Measurements from ENCODE around the gene MORC1.

Gene MORC1

DNA sequence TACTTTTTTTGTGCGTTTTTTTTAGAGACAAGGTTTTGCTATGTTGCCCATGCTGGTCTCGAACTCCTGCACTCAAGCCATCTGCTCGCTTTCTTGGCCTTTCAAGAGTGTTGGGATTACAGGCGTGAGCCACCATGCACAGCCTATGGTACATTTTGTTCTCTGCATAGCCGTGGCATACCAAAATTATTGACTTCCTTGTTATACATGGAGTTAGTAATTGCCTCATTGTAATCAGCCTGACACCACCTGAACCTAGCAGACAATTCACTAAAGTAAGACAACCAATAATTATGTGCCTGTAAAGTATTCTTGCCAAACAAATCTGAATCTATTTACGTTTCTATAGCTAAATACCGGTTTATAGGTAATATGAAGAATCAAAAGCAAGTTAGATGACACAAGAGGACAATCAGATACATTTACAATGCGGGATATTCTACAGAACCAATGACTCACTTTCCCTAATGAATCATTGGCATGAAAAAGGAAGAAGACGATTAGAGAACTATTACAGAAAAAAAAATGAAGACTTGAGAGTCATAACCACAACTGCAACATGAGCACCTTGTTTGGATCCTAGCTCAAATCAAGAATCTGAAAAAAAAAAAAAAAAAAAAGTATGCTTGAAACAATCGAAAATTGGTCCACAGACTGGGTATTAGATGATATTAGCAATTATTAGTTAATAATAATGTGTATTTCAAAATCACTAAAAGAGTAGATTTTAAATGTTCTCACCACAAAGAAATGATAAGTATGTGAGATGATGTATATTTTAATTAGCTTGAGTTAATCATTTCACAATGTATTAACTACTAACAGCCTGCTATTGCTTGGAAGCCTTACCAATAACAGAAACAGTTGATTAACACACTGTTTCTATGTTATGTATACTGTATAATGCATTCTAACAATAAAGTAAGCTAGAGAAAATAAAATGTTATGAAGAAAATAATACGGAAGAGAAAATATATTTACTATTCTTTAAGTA lies 171.3 kb downstream of the MORC1 start:
- no peak for DNase-seq (ENCODE audit: low spot score)

DNA sequence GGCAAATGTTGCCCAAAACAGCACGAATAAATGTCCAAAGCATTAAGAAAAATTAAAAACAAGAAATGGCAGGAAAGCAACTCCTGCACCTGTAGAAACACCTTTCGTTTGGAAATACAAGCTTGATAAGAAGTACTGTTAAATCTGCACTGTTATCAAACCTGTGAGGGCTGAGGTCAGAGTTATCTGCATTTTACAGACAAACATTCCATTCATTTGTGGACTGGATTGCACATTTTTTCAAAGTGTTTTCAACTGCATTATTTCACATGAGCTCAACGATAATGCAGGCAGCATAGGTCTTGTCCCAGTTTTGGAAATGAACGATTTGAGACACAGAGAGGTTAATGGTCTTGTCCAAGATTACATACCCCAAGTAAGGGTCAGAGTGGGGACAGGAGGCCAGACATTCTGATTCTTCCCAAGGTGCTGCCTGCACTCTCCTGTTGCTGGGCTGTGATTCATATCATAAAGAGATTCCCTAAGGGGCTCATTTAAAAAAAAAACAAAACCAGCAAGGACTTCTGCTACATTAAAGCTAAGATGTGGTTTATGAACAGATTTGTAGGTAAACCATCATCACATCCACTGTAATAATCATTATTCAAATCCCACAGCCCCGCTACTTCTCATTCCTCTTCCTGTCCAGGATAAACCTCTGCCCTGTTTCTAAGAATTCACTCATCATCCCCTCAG lies 177.2 kb downstream of the MORC1 start:
- DNase-seq (ENCODE audit: low spot score) = no peak

- DNase-seq (ENCODE audit: low spot score) = no peak
Observed at GRCh38 chr3:108940166-108940565, 177.8 kb downstream of the MORC1 start.

- no peak for DNase-seq (ENCODE audit: low spot score)
Observed at GRCh38 chr3:108936924-108937689, 180.8 kb downstream of the MORC1 start.

DNA sequence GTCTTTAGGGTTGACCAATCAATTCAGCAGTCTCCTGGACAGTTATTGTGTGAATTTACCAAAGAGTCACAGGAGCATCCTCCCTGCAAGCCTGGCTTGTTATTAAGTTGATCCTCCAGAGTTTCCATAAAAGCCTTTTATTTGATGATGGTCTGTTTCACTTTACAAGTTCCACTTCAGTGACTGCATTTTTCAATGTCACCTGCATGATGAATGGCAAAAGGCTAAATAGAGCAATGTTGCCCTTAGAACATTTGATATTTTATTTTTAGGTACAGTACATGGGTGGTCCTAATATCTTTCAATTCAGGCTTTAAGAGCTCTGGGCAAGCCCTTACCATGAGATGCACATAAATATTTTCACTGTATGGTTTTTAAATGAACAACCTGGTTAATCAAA lies 186.9 kb downstream of the MORC1 start:
- DNase-seq (ENCODE audit: low spot score) = no peak

- DNase-seq (ENCODE audit: low spot score) = no peak
Observed at GRCh38 chr3:108918866-108919265, 199.1 kb downstream of the MORC1 start.

DNA sequence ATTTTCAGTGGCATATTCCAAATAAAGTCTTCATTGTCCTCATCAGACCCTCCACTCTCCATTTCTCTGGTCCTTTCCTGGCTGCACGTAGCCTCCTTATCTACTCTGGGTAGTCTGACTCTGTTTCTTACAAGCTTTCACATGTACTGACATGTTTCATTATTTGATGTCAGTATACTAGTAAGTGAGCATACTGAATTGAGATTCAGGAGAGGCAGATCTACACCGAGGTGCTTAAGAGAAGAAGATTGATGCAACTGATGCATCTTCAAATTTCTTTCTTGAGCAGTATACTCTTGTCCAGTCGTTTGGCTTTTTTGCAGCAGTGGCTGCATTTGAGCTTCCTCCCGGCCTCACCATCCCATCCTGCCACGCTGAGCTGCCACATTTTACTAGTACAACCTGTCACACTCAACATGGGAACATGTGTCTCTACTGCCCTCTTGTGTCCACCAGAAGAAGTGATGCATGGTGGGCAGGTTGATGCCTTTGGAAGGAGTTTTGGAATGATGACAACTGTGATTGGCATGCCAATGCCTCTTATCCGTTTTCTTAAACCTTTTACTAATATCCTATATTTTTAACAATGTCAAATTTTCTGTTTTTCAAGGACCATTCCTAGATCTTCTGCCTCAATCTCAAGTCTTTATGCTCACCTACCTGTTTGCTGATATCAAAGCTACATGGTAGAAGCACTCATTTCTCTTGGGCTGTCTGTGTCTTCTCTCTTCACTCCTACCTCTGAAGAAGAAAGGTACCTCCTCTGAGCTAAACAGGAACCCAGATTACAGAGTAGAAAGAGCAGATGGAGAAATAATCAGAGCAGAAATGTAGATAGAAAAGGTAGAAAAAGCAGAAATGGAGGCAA lies 202.9 kb downstream of the MORC1 start:
- peak; percentile 58 for DNase-seq (ENCODE audit: low spot score)

GRCh38 chr3:108909799-108910198 lies 208.1 kb downstream of the MORC1 start:
- no peak for DNase-seq (ENCODE audit: low spot score)

Data from AG08395 (cell line).